H1 (cell line): ENCODE data around the gene CD47. TPM values are rescaled to one million over a fixed set of nuclear protein-coding genes. Genes with fewer than 3 reads are reported as not detected.

ENCODE experiments used
- CTCF ChIA-PET: fragments of 300-600 bp; sonication (Branson Sonifier 250); formaldehyde crosslinking; loops from one replicate; lab custom pipeline; 2021; ENCODE audit not compliant: partially characterized antibody; lab: Charles Lee
- POLR2A ChIA-PET: fragments of 300-600 bp; sonication (Branson Sonifier 250); formaldehyde crosslinking; loops from one replicate; lab custom pipeline; 2021; ENCODE audit warnings: inconsistent platforms; ENCODE audit not compliant: partially characterized antibody; lab: Charles Lee
- DNase-seq, 2 experiments: peaks; one replicate each; pipeline versions ENCODE4 v3.0.0 to v3.0.0-alpha.2; 2010 to 2022; ENCODE audit warnings: low spot score in 2 of 2, low read depth in 1 of 2, mixed read lengths in 1 of 2
- FAIRE-seq: peaks from 2 replicates; lab custom pipeline; 2011; peaks lifted over from hg19 to GRCh38; lab: Jason Lieb, UNC
- H2AFZ ChIP-seq: 2 replicates; pipeline ENCODE4 v1.8.1; 2012; ENCODE audit warnings: low read length, inconsistent platforms
- H2AK5ac ChIP-seq: 2 replicates; pipeline ENCODE4 v1.6.1; 2013; ENCODE audit warnings: low read depth, low read length
- H2BK120ac ChIP-seq: replicated peaks from 2 replicates; pipeline ENCODE3; 2013; ENCODE audit warnings: low read depth, low read length, inconsistent platforms
- H2BK12ac ChIP-seq: 2 replicates; pipeline ENCODE4 v1.6.1; 2013; ENCODE audit warnings: low read depth, low read length
- H2BK15ac ChIP-seq: 2 replicates; pipeline ENCODE4 v1.6.1; 2013; ENCODE audit warnings: low read length
- H2BK20ac ChIP-seq: 2 replicates; pipeline ENCODE4 v1.6.1; 2013; ENCODE audit warnings: low read length
- H2BK5ac ChIP-seq: 2 replicates; pipeline ENCODE4 v1.6.1; 2013; ENCODE audit warnings: low read depth, low read length
- H3K14ac ChIP-seq: 2 replicates; pipeline ENCODE4 v1.6.1; 2013; ENCODE audit warnings: inconsistent platforms; ENCODE audit not compliant: insufficient read length
- H3K18ac ChIP-seq: 2 replicates; pipeline ENCODE4 v1.6.1; 2013; ENCODE audit warnings: low read length; ENCODE audit errors: extremely low read depth
- H3K23ac ChIP-seq: 2 replicates; pipeline ENCODE4 v1.6.1; 2013; ENCODE audit warnings: inconsistent platforms; ENCODE audit not compliant: insufficient read length
- H3K23me2 ChIP-seq: 2 replicates; pipeline ENCODE4 v1.6.1; 2013; ENCODE audit warnings: low read depth, low read length
- H3K27ac ChIP-seq: 2 replicates; pipeline ENCODE4 v1.6.1; 2011; ENCODE audit warnings: low read depth, low read length, inconsistent platforms
- H3K27me3 ChIP-seq, 4 experiments: replicated peaks in 1 of 4; 1 replicate in 1 of 4; 2 replicates in 3 of 4; pipeline versions ENCODE4 v1.6.1 to v1.8.1; 2011 to 2013; ENCODE audit warnings: low read length in 3 of 4, mild to moderate bottlenecking in 3 of 4, inconsistent platforms in 2 of 4, mixed read lengths in 2 of 4, moderate library complexity in 1 of 4; ENCODE audit not compliant: control insufficient read depth in 3 of 4, insufficient read depth in 3 of 4; ENCODE audit errors: extremely low read depth in 1 of 4
- H3K36me3 ChIP-seq, 4 experiments: 2 replicates each; pipeline versions ENCODE4 v1.6.1 to v1.8.1; 2011 to 2013; ENCODE audit warnings: mild to moderate bottlenecking in 4 of 4, low read length in 3 of 4, moderate library complexity in 2 of 4, control low read depth in 1 of 4, inconsistent platforms in 1 of 4; ENCODE audit not compliant: insufficient read depth in 4 of 4, control insufficient read depth in 2 of 4
- H3K4ac ChIP-seq: replicated peaks from 2 replicates; pipeline ENCODE3; 2013; ENCODE audit warnings: low read length, low read depth, mixed read lengths, inconsistent platforms; ENCODE audit not compliant: insufficient read length
- H3K4me1 ChIP-seq, 4 experiments: replicated peaks in 1 of 4; 1 replicate in 1 of 4; 2 replicates in 3 of 4; pipeline versions ENCODE4 v1.6.1 to v1.8.1; 2011 to 2013; ENCODE audit warnings: low read length in 3 of 4, inconsistent platforms in 2 of 4, mixed read lengths in 1 of 4; ENCODE audit not compliant: insufficient read depth in 4 of 4, control insufficient read depth in 3 of 4
- H3K4me2 ChIP-seq, 2 experiments: 2 replicates each; pipeline versions ENCODE4 v1.6.1 to v1.8.1; 2011 to 2013; ENCODE audit warnings: low read depth in 2 of 2, low read length in 2 of 2, control low read depth in 1 of 2, inconsistent platforms in 1 of 2, mild to moderate bottlenecking in 1 of 2; ENCODE audit not compliant: insufficient read depth in 1 of 2
- H3K4me3 ChIP-seq, 4 experiments: fragments of 200-600, 300-600 bp in 1 of 4; sonication (generic), shearing (Covaris generic), sonication (Bioruptor Twin) in 1 of 4; 2 replicates each; pipeline versions ENCODE4 v1.5.1 to v1.8.1; 2011 to 2016; ENCODE audit warnings: low read length in 4 of 4, low read depth in 3 of 4, control low read depth in 2 of 4, inconsistent platforms in 2 of 4, mild to moderate bottlenecking in 2 of 4, mixed read lengths in 1 of 4, moderate library complexity in 1 of 4; ENCODE audit not compliant: insufficient read depth in 2 of 4; ENCODE audit errors: extremely low read depth in 1 of 4
- H3K56ac ChIP-seq: replicated peaks from 2 replicates; pipeline ENCODE3; 2013; ENCODE audit warnings: low read depth, mild to moderate bottlenecking, mixed read lengths, low read length, inconsistent platforms; ENCODE audit not compliant: insufficient read length
- H3K79me1 ChIP-seq: 2 replicates; pipeline ENCODE4 v1.6.1; 2013; ENCODE audit warnings: low read depth, low read length, control low read depth
- H3K79me2 ChIP-seq, 2 experiments: 2 replicates each; pipeline versions ENCODE4 v1.6.1 to v1.8.1; 2012 to 2013; ENCODE audit warnings: low read length in 2 of 2, mild to moderate bottlenecking in 2 of 2, inconsistent platforms in 1 of 2; ENCODE audit not compliant: insufficient read depth in 2 of 2, control insufficient read depth in 1 of 2
- H3K9ac ChIP-seq, 4 experiments: replicated peaks in 1 of 4; 1 replicate in 1 of 4; 2 replicates in 3 of 4; pipeline versions ENCODE4 v1.6.1 to v1.8.1; 2011 to 2013; ENCODE audit warnings: low read depth in 3 of 4, low read length in 3 of 4, control low read depth in 2 of 4, mild to moderate bottlenecking in 2 of 4, moderate library complexity in 2 of 4, inconsistent platforms in 1 of 4; ENCODE audit errors: extremely low read depth in 1 of 4
- H3K9me3 ChIP-seq, 2 experiments: 2 replicates each; pipeline versions ENCODE4 v1.6.1 to v1.8.1; 2012 to 2013; ENCODE audit warnings: mild to moderate bottlenecking in 2 of 2, moderate library complexity in 2 of 2, control low read depth in 1 of 2, inconsistent platforms in 1 of 2, low read depth in 1 of 2, low read length in 1 of 2, mixed read lengths in 1 of 2; ENCODE audit not compliant: insufficient read depth in 2 of 2
- H4K20me1 ChIP-seq, 2 experiments: replicated peaks in 1 of 2; 2 replicates each; pipeline versions ENCODE3 to v1.8.1; 2011 to 2013; ENCODE audit warnings: inconsistent platforms in 2 of 2, low read length in 2 of 2, mild to moderate bottlenecking in 1 of 2; ENCODE audit not compliant: insufficient read depth in 2 of 2, control insufficient read depth in 1 of 2
- H4K5ac ChIP-seq: 2 replicates; pipeline ENCODE4 v1.6.1; 2013; ENCODE audit warnings: low read length, low read depth, mixed read lengths, inconsistent platforms; ENCODE audit not compliant: insufficient read length
- H4K8ac ChIP-seq: 2 replicates; pipeline ENCODE4 v1.8.0; 2013; ENCODE audit warnings: mild to moderate bottlenecking, moderate library complexity, low read length, inconsistent platforms; ENCODE audit not compliant: insufficient read depth; ENCODE audit errors: extremely low read depth
- H4K91ac ChIP-seq: replicated peaks from 2 replicates; pipeline ENCODE3; 2013; ENCODE audit warnings: low read length, mixed read lengths, inconsistent platforms; ENCODE audit not compliant: insufficient read length
- NANOG ChIP-seq: IDR thresholded peaks from 2 replicates; pipeline ENCODE4 v1.6.1; 2011; ENCODE audit warnings: low read length, low read depth, mild to moderate bottlenecking, inconsistent platforms; ENCODE audit not compliant: insufficient read depth, poor library complexity, severe bottlenecking
- RXRA ChIP-seq: IDR thresholded peaks from 2 replicates; pipeline ENCODE4 v1.6.1; 2011; ENCODE audit warnings: low read depth, mild to moderate bottlenecking, low read length, moderate library complexity; ENCODE audit not compliant: insufficient read depth
- WGBS, 2 experiments: shearing (Covaris generic) in 1 of 2; methylation state at CpG; one replicate each; pipeline versions ENCODE4 v1.1.6 to v1.1.7; 2013 to 2015; ENCODE audit warnings: low lambda C conversion rate in 2 of 2, mixed read lengths in 2 of 2, inconsistent platforms in 1 of 2, low coverage in 1 of 2, missing lambda C conversion rate in 1 of 2; ENCODE audit not compliant: insufficient replicate concordance in 2 of 2, insufficient coverage in 1 of 2, insufficient read length in 1 of 2; ENCODE audit errors: extremely low coverage in 1 of 2, missing lambda C conversion rate in 1 of 2; 5-methylcytosine and 5-hydroxymethylcytosine counted together
- polyA plus RNA-seq, 7 experiments: library from polyadenylated mRNA; depleted of rRNA in 3 of 7; stranded (reverse) in 5 of 7; unstranded in 2 of 7; fragments of >200 nt in 5 of 7; fragments of 200-250 nt in 2 of 7; gene quantifications; 1 replicate in 5 of 7; 2 replicates in 1 of 7; 4 replicates in 1 of 7; pipeline versions ENCODE4 v1.2.1 to v1.2.3, GENCODE V29; 2011 to 2013; ENCODE audit warnings: missing spikeins in 2 of 7, mixed read lengths in 2 of 7
- total RNA-seq: library from RNA; stranded (reverse); fragmentation: NEBNext Ultra II Directional; extraction: Animal tissue kit (Norgen Biotek cat#: 25700); gene quantifications from 2 replicates; pipeline ENCODE4 v1.2.1, GENCODE V29; 2021
- TF ChIP-seq, protein P1 (sequence below): IDR thresholded peaks from 2 replicates; pipeline ENCODE4 v1.6.1; 2012; ENCODE audit warnings: low read length, inconsistent platforms

CD47 gene
- total and polyA plus RNA-seq, 2 of the 8 experiments (the other 6 are each of a cell fraction or from before 2014, with no cell fraction given), result 14.4 to 19.3 TPM

DNA sequence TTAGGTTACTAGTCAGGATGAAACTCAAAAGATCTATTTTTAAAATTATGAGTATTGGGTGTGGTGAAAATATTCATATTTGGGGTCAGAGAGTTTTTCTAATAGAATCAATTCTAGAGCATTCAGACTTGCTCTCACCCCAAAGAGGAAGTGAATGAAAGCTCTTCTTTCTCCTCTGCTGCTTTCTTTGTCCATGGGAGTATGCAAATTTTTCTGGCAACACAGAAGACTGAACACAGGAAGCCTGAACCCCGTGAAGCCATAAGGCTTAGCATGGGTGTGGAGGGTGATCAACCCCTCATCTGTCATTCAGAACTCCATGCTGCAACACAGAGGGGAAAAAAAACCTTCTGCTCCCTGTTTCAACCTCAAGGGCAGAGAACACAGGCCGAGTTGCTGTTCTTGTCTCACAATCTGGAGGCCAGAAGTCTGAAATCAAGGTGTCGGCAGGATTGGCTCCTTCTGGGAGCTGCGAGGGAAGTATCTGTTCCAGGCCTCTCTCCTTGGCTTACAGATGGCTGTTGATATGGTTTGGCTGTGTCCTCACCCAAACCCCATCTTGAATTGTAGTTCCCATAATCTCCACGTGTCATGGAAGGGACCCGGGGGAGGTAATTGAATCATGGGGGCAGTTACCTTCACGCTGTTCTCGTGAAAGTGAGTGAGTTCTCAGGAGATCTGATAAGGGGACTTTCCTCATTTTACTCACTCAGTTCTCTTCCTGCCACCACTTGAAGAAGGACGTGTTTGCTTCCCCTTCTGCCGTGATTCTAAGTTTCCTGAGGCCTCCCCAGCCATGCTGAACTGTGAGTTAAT lies 33.7 kb upstream of the CD47 start:
- 87% methylated on average over 10 of the region's 10 CpGs; no CpG with 5 or more reads in 1 of the 2 experiments for WGBS, 2 experiments
- DNase-seq, result no peak
- no peak for FAIRE-seq
- TF ChIP-seq RXRA (no peak), NANOG (no peak)
- TF ChIP-seq, protein P1, sequence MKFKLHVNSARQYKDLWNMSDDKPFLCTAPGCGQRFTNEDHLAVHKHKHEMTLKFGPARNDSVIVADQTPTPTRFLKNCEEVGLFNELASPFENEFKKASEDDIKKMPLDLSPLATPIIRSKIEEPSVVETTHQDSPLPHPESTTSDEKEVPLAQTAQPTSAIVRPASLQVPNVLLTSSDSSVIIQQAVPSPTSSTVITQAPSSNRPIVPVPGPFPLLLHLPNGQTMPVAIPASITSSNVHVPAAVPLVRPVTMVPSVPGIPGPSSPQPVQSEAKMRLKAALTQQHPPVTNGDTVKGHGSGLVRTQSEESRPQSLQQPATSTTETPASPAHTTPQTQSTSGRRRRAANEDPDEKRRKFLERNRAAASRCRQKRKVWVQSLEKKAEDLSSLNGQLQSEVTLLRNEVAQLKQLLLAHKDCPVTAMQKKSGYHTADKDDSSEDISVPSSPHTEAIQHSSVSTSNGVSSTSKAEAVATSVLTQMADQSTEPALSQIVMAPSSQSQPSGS, result no peak

More for the DNA sequence above, 33.7 kb upstream of the CD47 start:
- Histone ChIP-seq H3K27me3 (no peaks in the 10 kb centered on the region), H2BK120ac (no peak overlapping the region), H3K36me3 (no peaks in the 10 kb centered on the region), H3K27ac (no peak overlapping the region), H3K9ac (no peak overlapping the region), H3K4me3 (no peak overlapping the region), H4K20me1 (no peaks in the 10 kb centered on the region), H2BK20ac (no peak overlapping the region), H2AFZ (peak overlapping the region; percentile 55; the same call in 1 of the 2 replicates), H2BK15ac (no peak overlapping the region), H3K14ac (no peak overlapping the region), H3K23me2 (no peaks in the 10 kb centered on the region), H3K79me1 (no peaks in the 10 kb centered on the region), H3K4ac (no peak overlapping the region), H4K91ac (no peak overlapping the region), H4K5ac (no peak overlapping the region), H3K23ac (no peak overlapping the region), H2BK12ac (no peak overlapping the region), H3K56ac (no peak overlapping the region), H2BK5ac (0 out of 2 replicates have a peak overlapping the region, but pooled peaks have one; percentile 73), H3K79me2 (no peaks in the 10 kb centered on the region), H3K9me3 (no peaks in the 10 kb centered on the region), H3K4me1 (no peaks in the 10 kb centered on the region), H3K4me2 (no peak overlapping the region), H3K18ac (no peak overlapping the region), H2AK5ac (no peak overlapping the region), H4K8ac (no peak overlapping the region)
- ChIA-PET POLR2A (no interaction called here), CTCF (interaction anchor here (0.7 kb wide), 1 partner anchor 16 kb away, joined by 3 read pairs; no protein-coding TSS in a partner anchor)
